ENCODE measurements around the gene CEP44.
"Not testable (repeated sequence)": the region's sequence is repeated elsewhere in the genome, so short reads cannot be mapped to it uniquely, and the experiment has no call there.

The CEP44 gene

GRCh38 chr4:174324725-174325124 is 41.0 kb downstream of the CEP44 start:
- DNase-seq (ENCODE audit: low read depth): no peak

- DNase-seq (ENCODE audit: low read depth): no peak
Measured at GRCh38 chr4:174332741-174333493, 49.2 kb downstream of the CEP44 start.

GRCh38 chr4:174334628-174335027 is 50.9 kb downstream of the CEP44 start:
- no peak for DNase-seq (ENCODE audit: low read depth)

- DNase-seq (ENCODE audit: low read depth): no peak
Measured at GRCh38 chr4:174340714-174341113, 57.0 kb downstream of the CEP44 start.

GRCh38 chr4:174349156-174349555 is 65.4 kb downstream of the CEP44 start:
- DNase-seq (ENCODE audit: low read depth): no peak

- no peak for DNase-seq (ENCODE audit: low read depth)
Measured at GRCh38 chr4:174352061-174352819, 68.5 kb downstream of the CEP44 start.

GRCh38 chr4:174357321-174357720 is 73.6 kb downstream of the CEP44 start:
- no peak for DNase-seq (ENCODE audit: low read depth)

GRCh38 chr4:174358410-174358809 is 74.7 kb downstream of the CEP44 start:
- DNase-seq (ENCODE audit: low read depth): no peak

GRCh38 chr4:174358829-174359228 is 75.1 kb downstream of the CEP44 start:
- no peak for DNase-seq (ENCODE audit: low read depth)

- no peak for DNase-seq (ENCODE audit: low read depth)
Measured at GRCh38 chr4:174362340-174362739, 78.6 kb downstream of the CEP44 start.

GRCh38 chr4:174363782-174364181 is 80.1 kb downstream of the CEP44 start:
- not testable (repeated sequence) for DNase-seq (ENCODE audit: low read depth)

- no peak for DNase-seq (ENCODE audit: low read depth)
Measured at GRCh38 chr4:174365018-174365587, 81.4 kb downstream of the CEP44 start.

- DNase-seq (ENCODE audit: low read depth): no peak
Measured at GRCh38 chr4:174369985-174370384, 86.3 kb downstream of the CEP44 start.

- DNase-seq (ENCODE audit: low read depth): no peak
Measured at GRCh38 chr4:174373821-174374220, 90.1 kb downstream of the CEP44 start.

- no peak for DNase-seq (ENCODE audit: low read depth)
Measured at GRCh38 chr4:174375422-174375821, 91.7 kb downstream of the CEP44 start.

GRCh38 chr4:174377613-174378012 is 93.9 kb downstream of the CEP44 start:
- no peak for DNase-seq (ENCODE audit: low read depth)

- DNase-seq (ENCODE audit: low read depth): no peak
Measured at GRCh38 chr4:174378951-174379350, 95.2 kb downstream of the CEP44 start.

GRCh38 chr4:174380206-174380605 is 96.5 kb downstream of the CEP44 start:
- DNase-seq (ENCODE audit: low read depth): not testable (repeated sequence)

GRCh38 chr4:174380699-174381439 is 97.2 kb downstream of the CEP44 start:
- no peak for DNase-seq (ENCODE audit: low read depth)

- DNase-seq (ENCODE audit: low read depth): no peak
Measured at GRCh38 chr4:174381440-174381800, 97.7 kb downstream of the CEP44 start.
